Islet precursor cell (in vitro differentiated cells): Measurements from ENCODE around the gene FSTL4.

Source experiments
- DNase-seq: peaks from one replicate; pipeline ENCODE4 v3.0.0-alpha.2; 2018

Gene FSTL4

GRCh38 chr5:133336121-133336968 is 276.0 kb downstream of the FSTL4 start:
- no peak for DNase-seq

- DNase-seq: no peak
These were observed 277.3 kb downstream of the FSTL4 start for GRCh38 chr5:133334796-133335639.

DNA sequence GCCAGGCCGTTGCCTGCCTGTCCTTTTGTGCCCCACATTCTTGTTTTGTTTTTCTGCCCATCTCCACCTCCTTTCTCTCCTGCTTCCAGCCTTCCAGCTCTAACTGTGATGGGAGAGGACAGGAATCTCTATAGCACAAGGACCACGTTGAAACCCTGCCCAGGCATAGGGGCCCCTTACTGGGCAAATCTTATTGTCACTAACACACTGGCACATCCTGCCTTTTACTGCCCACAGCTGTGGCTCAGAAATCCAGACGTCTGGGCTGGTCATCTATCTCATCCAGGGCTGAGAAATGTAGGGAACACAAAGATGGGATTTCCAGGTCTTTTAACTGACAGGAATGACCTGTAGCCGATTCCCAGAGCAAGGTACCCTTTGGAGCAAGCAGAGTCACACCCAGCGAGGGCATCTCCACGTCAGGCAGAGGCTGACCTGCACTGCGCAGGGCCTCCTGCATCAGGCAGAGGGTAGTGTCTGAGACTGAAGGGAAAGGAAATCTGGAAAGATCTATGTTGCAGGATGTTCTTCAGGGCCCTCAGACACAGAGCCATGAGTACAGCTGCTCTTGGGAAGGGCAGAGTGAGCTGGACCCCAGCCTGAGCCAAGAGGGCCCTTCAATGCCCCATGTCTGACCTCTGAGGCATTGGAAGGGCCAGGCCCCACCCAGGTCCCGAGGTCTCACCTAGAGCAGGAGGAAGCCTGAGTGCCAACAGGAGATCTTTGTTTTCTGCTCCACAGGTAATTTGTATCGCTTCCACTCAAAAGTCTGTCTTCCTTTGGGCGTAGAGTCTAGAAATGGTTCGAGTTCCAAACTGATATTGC is 278.8 kb downstream of the FSTL4 start:
- DNase-seq: no peak

DNA sequence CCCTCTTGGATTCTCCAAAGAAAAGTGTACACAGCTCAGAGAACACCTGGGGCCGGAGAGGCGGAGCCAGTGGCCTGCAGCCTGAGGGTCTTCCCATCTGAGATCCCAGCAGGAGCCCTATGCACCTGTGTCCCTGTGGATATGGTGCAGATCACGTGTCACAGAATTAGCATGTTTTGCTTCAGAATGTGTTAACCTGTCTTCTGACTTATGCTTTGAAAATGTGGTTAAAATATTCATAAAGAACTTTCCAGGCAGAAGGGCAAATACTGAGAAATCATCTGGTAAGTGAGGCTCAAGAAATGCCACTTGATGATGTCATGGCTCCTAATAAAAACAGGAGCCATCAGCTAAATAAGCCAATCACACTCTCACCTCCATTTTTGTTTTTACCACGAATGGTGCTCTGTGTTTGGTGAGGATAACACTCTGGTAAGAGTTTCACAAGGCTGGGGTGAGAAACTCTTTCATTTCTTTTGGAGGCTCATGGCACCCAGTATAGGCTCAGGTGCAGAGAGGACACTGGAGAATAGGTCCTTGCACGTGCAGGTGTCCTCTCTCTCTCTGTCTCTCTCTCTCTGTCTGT is 279.8 kb downstream of the FSTL4 start:
- DNase-seq: no peak

GRCh38 chr5:133331941-133332340 is 280.4 kb downstream of the FSTL4 start:
- no peak for DNase-seq

DNA sequence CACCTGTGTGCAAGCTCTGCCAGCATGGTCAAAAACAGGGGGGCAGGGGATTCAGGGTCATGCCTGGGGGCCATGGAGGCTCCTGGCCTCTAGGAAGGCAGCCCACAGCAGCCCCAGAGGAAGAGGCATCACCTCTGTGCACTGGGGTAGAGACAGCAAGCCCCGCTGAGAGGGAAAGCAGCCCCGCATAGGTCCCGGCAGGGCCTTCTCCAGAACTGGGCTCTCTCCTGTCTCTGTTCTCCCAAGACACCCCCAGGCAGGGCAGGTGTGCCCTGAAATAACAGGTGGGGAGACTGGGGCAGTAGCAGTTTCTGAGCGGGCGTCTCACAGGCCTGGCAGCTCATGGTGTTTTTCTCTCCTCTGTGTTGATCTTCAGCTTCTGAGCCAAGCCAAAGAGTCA is 281.4 kb downstream of the FSTL4 start:
- no peak for DNase-seq

- DNase-seq: no peak
These were observed 283.5 kb downstream of the FSTL4 start for GRCh38 chr5:133328800-133329199.

DNA sequence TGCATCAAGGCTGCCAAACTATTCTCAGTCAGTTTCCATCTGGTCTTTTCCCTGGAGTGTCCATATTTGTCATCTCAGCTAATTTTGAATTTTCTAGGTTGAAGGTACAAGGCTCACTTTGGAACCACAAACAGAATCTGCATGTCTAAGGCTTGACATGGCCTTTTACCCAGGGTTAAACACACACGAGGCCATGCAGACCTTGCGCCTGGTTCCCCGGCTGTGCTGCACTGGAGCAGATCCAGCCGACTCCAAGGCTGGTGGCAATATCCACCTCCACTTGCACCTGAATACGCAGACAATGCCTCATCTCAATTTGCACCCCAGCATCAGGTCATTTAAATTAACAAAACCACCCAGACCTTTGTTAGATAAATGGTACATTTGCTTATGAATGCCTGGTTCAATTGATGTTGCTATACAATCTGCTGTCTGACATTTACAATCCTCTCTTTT is 284.4 kb downstream of the FSTL4 start:
- no peak for DNase-seq

DNA sequence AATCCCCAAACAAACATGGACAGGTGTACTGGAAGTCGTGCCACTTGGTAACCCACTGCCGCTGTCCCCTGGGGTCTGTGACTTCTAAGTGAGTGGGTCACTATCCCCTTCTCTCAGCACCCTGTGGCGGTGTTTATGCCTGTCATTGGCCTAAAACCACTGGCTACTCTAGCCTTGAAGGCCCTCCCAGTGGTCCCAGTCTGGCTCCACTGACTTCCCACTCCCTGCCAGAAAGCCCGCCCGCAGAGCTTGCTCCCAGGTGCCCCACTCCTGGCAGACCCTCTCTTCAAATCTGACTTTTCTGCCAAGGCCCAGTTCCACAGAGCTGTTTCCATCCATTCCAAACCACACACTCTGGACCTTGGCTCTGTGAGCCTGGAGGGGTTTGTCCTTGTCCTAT is 286.0 kb downstream of the FSTL4 start:
- DNase-seq: no peak

GRCh38 chr5:133325864-133326263 is 286.5 kb downstream of the FSTL4 start:
- DNase-seq: no peak

DNA sequence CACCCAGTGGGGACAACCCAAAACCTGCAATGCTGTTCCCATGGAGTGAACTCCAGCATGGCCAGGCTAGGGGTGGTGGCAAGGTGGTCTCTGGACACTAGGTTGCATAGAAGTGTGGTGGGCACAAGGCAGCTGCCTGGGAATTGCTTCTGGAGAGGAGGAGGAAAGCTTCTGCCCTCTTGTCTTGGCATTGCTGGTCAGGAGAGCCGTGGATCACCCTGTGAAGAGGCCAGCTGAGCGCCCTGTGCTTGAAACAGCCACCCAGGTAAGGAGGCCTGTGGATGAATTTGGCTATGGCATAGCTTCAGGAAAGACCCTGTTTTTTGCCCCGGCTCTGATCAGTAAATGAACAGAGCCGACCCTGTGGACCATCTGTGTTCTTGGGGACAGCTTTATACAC is 287.4 kb downstream of the FSTL4 start:
- DNase-seq: no peak

GRCh38 chr5:133323494-133324457 is 288.6 kb downstream of the FSTL4 start:
- DNase-seq: no peak

- no peak for DNase-seq
These were observed 289.6 kb downstream of the FSTL4 start for GRCh38 chr5:133322743-133323142.

DNA sequence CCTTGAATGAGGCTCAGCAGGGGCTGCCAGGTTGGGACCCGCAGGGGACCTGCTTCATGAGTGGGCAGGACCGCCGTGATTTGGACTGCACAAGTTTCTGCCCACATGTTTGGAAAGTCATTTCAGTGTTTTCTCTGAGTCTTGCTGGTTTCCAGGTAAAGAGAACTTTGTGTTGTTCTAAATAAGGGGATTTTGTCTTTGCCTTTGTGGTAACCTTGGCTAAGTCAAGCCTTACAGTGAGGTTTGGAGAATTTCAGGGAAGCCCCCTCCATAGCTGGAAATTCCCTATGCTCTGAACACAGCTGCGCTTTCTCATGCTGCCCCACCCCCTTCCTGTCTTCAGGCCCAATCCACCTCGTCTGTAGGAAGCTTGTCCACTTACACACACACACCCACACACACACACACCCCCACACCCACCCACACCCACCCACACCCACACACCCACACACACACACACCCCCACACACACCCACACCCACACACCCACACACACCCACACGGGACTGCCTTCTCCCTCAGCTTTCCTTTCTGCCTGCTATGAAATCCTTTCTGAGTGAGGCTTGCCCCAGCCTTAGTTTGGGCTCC is 290.4 kb downstream of the FSTL4 start:
- DNase-seq: no peak

DNA sequence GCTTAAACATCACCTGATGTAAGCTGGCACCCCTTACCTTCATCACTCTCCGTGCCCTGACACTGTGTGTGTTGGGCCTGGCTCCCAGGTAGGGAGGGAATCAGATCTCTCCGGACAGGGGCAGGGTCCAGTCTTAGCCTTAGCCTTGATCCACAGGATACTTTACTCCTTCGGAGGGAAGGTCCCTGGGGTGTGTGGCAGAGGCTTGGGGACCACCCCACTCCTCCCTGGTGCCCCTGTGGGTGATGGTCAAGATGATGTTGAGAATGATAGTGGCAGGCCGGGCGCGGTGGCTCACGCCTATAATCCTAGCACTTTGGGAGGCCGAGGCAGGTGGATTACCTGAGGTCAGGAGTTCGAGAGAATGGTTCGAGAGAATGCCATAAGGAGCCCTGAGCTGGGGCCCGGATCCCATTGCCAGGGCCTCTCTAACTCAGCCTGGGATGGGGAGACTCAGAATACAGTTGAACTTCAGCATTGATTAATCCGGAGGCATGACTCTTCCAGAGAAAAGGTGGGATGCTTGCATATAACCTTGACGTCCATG is 291.0 kb downstream of the FSTL4 start:
- no peak for DNase-seq

DNA sequence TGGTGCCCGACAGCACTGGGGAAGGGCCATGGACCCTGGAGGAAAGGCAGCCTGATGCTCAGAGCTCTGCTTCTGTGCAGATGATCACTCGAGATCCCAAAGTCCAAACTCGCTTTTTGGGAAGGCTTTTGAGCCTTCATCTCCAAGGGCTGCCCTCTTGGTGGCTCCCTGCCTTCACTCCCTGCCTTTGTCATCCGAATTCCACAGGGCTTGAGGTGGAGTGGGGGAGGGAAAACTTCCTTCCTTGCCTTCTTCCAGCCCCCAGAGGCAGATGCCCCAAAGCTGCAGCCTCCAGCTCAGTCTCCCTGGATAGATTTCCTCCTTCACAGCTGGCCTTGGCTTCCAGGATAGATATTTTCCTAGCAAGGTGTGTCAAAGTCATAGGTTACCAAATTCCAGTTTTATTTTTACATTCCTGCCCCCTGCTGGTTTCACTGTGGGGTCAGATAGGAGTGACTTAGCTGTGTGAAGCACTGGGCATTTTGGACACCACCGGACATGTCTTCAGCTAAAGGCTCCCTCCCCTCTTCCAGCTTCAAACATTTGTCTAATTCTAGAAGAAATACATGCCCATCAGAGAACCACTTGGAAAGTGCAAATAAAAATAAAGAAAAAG is 292.3 kb downstream of the FSTL4 start:
- DNase-seq: no peak

- no peak for DNase-seq
These were observed 293.1 kb downstream of the FSTL4 start for GRCh38 chr5:133319244-133319643.

DNA sequence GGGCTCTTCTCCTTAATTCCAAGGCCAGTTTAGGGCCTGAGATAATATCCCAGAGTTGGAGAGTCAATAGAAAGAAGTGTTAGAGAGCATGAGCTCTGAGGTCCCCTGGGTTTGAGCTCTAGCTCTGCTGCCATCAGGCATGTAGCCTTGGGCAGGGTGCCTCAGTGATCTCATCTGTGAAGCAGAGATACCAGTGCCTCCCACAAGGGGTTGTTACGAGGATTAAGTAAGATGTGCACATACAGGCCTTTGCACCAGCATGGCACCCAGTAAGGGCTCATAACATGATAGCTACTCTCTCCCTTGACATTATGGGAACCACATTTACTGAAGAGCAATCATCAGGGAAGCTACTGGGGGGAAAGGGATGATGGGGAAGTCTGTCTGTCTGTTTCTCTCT is 294.8 kb downstream of the FSTL4 start:
- no peak for DNase-seq

- DNase-seq: peak; percentile 83
These were observed 295.7 kb downstream of the FSTL4 start for GRCh38 chr5:133316346-133317343.
